Naive thymus-derived CD8-positive, alpha-beta T cell (primary cell): ENCODE results near the gene NR6A1. TPM values are rescaled to one million over a fixed set of nuclear protein-coding genes. Genes with fewer than 3 reads are reported as not detected.

ENCODE experiments used
- ATAC-seq, 2 donors: fragments of 150-1000 bp; cut with Tn5 transposase in 1 of 2; sonication (Bioruptor Pico), chemical (Tn5 transposase) in 1 of 2; 1 replicate in 1 of 2; 2 replicates in 1 of 2; pipeline ENCODE4 v1.10.0; 2021; ENCODE audit warnings: mild to moderate bottlenecking in 2 of 2, moderate library complexity in 2 of 2
- POLR2A ChIA-PET: fragments of 350-600 bp; sonication (Branson Sonifier 250); formaldehyde crosslinking; loops from one replicate; lab custom pipeline; 2021; ENCODE audit warnings: antibody characterized with exemption; lab: Charles Lee
- DNase-seq, 10 donors: peaks; one replicate each; pipeline versions ENCODE4 v3.0.0 to v3.0.0-alpha.2; 2020 to 2022
- H3K27ac Mint-ChIP-seq, 10 donors: one replicate each; pipeline ENCODE4 v1.8.0; 2020 to 2022; ENCODE audit warnings: mild to moderate bottlenecking in 10 of 10, mixed read lengths in 10 of 10, moderate library complexity in 4 of 10, inconsistent platforms in 1 of 10
- H3K27me3 Mint-ChIP-seq, 5 donors: one replicate each; pipeline ENCODE4 v1.8.0; 2021 to 2022; ENCODE audit warnings: mixed read lengths in 5 of 5
- H3K36me3 Mint-ChIP-seq, 3 donors: one replicate each; pipeline ENCODE4 v1.8.0; 2020 to 2022; ENCODE audit warnings: mixed read lengths in 3 of 3, mild to moderate bottlenecking in 2 of 3, inconsistent platforms in 1 of 3
- H3K4me1 Mint-ChIP-seq, 4 donors: one replicate each; pipeline ENCODE4 v1.8.0; 2021 to 2022; ENCODE audit warnings: mixed read lengths in 4 of 4
- H3K4me3 Mint-ChIP-seq, 10 donors: one replicate each; pipeline ENCODE4 v1.8.0; 2020 to 2022; ENCODE audit warnings: mild to moderate bottlenecking in 10 of 10, mixed read lengths in 10 of 10, moderate library complexity in 6 of 10, inconsistent platforms in 1 of 10
- H3K9me3 Mint-ChIP-seq, 9 donors: one replicate each; pipeline ENCODE4 v1.8.0; 2020 to 2022; ENCODE audit warnings: mixed read lengths in 9 of 9, mild to moderate bottlenecking in 3 of 9, inconsistent platforms in 1 of 9, moderate library complexity in 1 of 9
- polyA plus RNA-seq, 3 donors: library from polyadenylated mRNA; unstranded; fragments of 300-500 nt; fragmentation: Illumina TruSeq; gene quantifications; one replicate each; pipeline ENCODE4 v1.2.3, GENCODE V29; 2021
- total RNA-seq, 8 experiments: library from RNA in 2 of 8; stranded (reverse) in 2 of 8; gene quantifications; one replicate each; pipeline ENCODE4 v1.2.3 and lab custom pipeline; 2021 to 2026

The NR6A1 gene
- total and polyA plus RNA-seq, 5 experiments from 2014 or later, result 0.05 TPM; not detected in 4

DNA sequence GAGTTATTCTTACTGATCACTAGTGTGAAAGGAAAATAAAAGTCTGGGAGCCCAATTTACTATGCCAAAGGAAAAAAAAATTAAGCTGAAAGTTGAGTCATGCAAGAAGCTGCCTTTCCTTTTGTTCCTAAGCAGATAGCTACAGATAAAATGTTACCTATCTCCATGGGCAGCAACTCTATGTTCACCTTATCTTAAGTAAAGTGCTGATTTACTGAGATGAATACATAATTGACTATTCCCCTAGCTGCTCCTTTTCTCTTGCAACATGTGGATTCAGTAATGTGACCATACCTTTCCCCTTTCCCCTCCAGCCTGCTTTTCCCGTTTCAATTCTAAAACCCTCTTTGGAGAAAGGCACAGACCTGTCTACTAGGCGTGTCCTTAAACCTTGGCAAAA lies 201.2 kb downstream of the NR6A1 start:
- Mint-ChIP-seq H3K27me3 (peaks cover 0 to 9% (median 6%) of the 10 kb centered on the region in 5 donors), H3K4me1 (no peaks in the 10 kb centered on the region), H3K4me3 (no peak overlapping the region), H3K36me3 (no peaks in the 10 kb centered on the region), H3K9me3 (no peaks in the 10 kb centered on the region), H3K27ac (no peak overlapping the region)
- ATAC-seq (no peak), DNase-seq (no peak)
- POLR2A ChIA-PET, result no interaction called here

DNA sequence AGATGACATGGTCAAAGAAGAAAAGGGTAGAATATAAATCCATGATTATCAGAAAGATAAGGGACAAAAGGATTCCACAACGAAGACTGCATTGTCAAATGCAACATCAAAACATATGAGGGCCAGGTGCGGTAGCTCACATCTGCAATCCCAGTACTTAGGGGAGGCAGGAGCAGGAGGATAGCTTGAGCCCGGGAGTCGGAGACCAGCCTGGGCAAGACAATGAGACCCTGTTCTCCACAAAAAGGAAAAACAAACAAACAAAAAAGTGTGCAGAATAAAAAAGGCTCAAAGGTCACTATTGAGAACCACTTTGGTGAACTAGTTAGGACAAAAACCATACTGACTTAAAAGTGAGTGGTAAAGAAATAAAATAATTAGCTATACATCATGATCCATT lies 203.7 kb downstream of the NR6A1 start:
- Mint-ChIP-seq H3K36me3 (no peaks in the 10 kb centered on the region), H3K9me3 (no peaks in the 10 kb centered on the region), H3K4me1 (no peaks in the 10 kb centered on the region), H3K4me3 (no peak overlapping the region), H3K27me3 (peaks cover 3 to 12% (median 7%) of the 10 kb centered on the region in 5 donors), H3K27ac (no peak overlapping the region)
- POLR2A ChIA-PET, result interaction anchor here (0.7 kb wide), 1 partner anchor 66 kb away, joined by 5 read pairs; no protein-coding TSS in a partner anchor
- DNase-seq (no peak), ATAC-seq (no peak)

DNA sequence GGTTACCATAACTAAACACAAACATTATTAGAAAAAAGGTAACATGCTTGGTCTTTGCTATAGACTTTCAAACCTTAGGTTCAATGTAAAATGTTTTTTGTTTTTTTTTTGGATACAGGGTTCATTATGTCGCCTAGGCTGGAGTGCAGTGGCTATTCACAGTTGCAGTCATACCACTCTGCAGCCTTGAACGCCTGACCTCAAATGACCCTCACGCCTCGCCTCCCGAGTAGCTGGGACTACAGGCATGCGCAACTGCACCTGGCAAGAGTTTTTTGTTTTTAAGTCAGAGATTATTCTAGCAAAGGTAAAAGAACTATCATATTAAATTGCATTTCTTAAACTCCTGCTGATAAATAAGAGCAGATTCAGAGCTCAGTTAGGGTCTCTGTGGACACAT lies 208.8 kb downstream of the NR6A1 start:
- H3K9me3 Mint-ChIP-seq, result no peaks in the 10 kb centered on the region
- H3K27me3 Mint-ChIP-seq, result peaks cover 3 to 14% (median 7%) of the 10 kb centered on the region in 5 donors
- no peaks in the 10 kb centered on the region for H3K4me1 Mint-ChIP-seq
- DNase-seq (no peak), ATAC-seq (no peak)
- no peaks in the 10 kb centered on the region for H3K36me3 Mint-ChIP-seq
- POLR2A ChIA-PET, result no interaction called here
- no peak overlapping the region for H3K4me3 Mint-ChIP-seq
- no peak overlapping the region for H3K27ac Mint-ChIP-seq

DNA sequence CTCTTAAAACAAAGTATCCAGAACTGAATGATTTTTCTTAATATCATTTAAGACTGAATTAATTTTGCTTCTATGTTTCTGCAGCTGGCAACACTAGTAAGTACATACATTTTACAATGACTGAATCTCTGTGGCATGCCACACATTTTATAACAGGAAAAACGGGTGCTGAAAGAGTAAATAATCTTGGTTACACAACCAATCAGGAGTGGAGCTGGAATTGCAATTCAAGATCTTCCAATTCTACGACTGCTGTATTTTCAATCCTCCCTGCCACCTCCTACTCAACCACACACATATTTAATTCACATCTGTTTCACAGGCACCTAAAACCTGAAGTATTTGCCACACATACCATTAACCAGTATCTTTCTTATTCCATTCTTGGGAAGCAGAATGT lies 211.2 kb downstream of the NR6A1 start:
- H3K27me3 Mint-ChIP-seq, result peaks cover 0 to 11% (median 5%) of the 10 kb centered on the region in 5 donors
- no peaks in the 10 kb centered on the region for H3K4me1 Mint-ChIP-seq
- H3K4me3 Mint-ChIP-seq, result no peak overlapping the region
- DNase-seq, result no peak
- POLR2A ChIA-PET, result no interaction called here
- H3K27ac Mint-ChIP-seq, result no peak overlapping the region
- no peak for ATAC-seq
- H3K9me3 Mint-ChIP-seq, result no peaks in the 10 kb centered on the region
- no peaks in the 10 kb centered on the region for H3K36me3 Mint-ChIP-seq

DNA sequence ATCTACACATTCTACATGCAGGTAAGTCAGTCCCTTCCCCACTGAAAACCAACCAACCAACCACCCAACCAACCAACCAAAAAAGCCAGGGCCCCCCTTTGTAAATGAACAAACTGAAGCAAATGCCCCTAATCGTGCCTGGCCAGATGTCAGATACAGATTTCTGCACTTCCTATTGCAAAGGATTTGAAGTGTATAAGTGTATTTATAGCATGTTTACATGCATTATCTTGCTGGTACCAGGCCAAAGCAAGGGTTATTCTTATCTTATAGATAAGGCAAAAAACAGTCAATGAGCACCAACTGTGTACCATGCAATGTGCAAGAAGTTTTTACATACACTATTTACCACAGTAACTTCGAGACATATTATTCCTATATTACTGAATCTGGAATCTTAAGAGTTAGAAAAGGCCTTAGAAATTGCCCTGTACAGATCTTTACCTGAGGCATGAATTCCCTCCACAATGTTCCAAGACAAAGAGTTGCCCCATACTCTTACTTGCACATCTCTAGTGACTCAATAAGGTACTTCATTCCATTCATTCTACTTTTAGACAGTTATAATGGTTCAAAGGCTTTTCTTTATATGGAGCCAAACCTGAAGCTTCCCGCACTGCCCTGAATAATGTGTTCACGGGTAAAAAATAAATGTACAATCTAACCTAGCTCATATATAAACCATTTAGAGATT lies 212.2 kb downstream of the NR6A1 start:
- DNase-seq, result no peak
- Mint-ChIP-seq H3K27me3 (peaks cover 0 to 9% (median 5%) of the 10 kb centered on the region in 5 donors), H3K4me3 (no peak overlapping the region), H3K9me3 (no peaks in the 10 kb centered on the region), H3K4me1 (no peaks in the 10 kb centered on the region), H3K36me3 (no peaks in the 10 kb centered on the region), H3K27ac (no peak overlapping the region)
- no peak for ATAC-seq
- POLR2A ChIA-PET, result no interaction called here

DNA sequence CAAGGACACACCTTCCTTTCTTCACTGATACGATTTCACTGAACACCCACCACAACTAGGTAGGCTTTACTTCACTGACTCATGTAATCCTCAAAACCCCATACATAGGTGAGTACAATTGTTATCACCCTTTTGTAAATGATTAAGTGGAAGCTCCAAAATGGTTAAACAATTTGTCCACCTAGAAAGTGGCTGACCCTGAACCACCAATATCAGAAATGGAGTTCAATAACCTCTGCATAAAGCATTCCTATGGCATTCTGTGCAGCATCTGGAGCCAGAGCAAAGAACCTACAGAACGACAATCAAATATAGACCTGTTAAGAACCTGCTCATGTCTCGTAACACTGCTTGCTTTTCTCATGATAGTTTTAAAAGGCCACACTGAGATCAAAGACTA lies 213.2 kb downstream of the NR6A1 start:
- no peaks in the 10 kb centered on the region for H3K9me3 Mint-ChIP-seq
- H3K36me3 Mint-ChIP-seq, result no peaks in the 10 kb centered on the region
- peak overlapping the region in 1 of 10 donors; percentile 14 for H3K27ac Mint-ChIP-seq
- H3K4me3 Mint-ChIP-seq, result no peak overlapping the region
- DNase-seq, result no peak
- no peak for ATAC-seq
- no peaks in the 10 kb centered on the region for H3K4me1 Mint-ChIP-seq
- H3K27me3 Mint-ChIP-seq, result peaks cover 0 to 7% (median 3%) of the 10 kb centered on the region in 5 donors
- POLR2A ChIA-PET, result no interaction called here

DNA sequence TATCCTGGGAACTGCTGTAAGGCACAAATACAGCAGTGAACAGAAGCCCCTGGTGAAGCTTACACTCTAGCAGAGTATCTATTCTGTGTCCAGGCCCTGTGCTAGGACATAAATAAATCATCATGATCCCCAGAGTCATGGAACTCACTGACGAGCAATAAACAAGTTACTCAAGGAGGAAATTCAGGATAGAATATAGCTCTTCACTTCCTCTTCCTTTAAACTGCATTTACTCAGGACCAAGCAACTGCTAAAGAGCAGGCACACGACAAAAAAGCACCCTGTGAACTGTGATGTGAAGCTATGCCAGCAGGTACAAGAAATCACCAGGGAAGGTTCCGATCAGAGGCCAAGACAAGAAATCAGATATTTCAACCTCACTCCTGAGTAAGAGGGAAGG lies 216.1 kb downstream of the NR6A1 start:
- POLR2A ChIA-PET, result no interaction called here
- no peak for DNase-seq
- no peaks in the 10 kb centered on the region for H3K9me3 Mint-ChIP-seq
- H3K4me3 Mint-ChIP-seq, result no peak overlapping the region
- H3K27ac Mint-ChIP-seq, result peak overlapping the region in 1 of 10 donors; percentile 27
- no peaks in the 10 kb centered on the region for H3K4me1 Mint-ChIP-seq
- no peaks in the 10 kb centered on the region for H3K36me3 Mint-ChIP-seq
- ATAC-seq, result no peak
- peaks cover 0 to 3% (median 0%) of the 10 kb centered on the region in 5 donors for H3K27me3 Mint-ChIP-seq

DNA sequence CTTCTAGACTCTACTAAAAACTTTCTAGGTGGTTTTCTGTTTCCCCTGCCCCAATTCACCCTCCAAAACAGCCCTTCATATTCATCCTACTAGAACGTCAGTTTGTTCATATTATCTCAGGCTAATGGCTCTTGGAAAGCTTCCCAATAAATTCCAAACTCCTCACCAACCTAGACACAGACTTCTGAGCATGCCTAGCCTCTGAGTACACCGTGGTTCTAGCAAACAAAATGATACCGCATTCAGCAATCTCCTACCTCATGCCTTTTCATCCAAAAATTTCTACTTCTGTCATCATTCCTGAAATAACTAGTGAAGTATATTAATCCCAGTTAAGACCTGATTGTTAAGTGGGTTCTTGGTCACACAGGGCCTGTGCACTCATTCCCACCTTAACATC lies 217.4 kb downstream of the NR6A1 start:
- no peak overlapping the region for H3K4me3 Mint-ChIP-seq
- H3K4me1 Mint-ChIP-seq, result peaks cover 5 to 7% (median 7%) of the 10 kb centered on the region in 4 donors
- no peaks in the 10 kb centered on the region for H3K9me3 Mint-ChIP-seq
- H3K27me3 Mint-ChIP-seq, result peaks cover 0 to 2% (median 0%) of the 10 kb centered on the region in 5 donors
- DNase-seq (no peak), ATAC-seq (no peak)
- H3K27ac Mint-ChIP-seq, result no peak overlapping the region
- POLR2A ChIA-PET, result no interaction called here
- H3K36me3 Mint-ChIP-seq, result no peaks in the 10 kb centered on the region

DNA sequence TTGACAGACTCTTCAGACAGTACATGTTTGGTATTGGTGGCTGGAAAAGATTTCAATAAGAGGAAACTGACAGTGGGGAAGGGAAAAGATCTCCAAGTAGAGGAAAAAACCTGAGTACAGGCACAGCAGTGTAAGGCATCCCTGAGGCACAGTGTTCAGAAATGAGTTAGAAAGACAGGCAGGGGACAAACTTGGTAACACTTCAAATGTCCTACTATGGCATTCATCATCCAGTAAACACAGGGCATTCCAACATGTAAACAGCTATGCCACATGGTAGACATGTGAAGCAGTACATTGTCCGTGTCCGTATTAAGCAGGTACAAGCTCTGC lies 218.9 kb downstream of the NR6A1 start:
- Mint-ChIP-seq H3K27ac (no peak overlapping the region), H3K36me3 (no peaks in the 10 kb centered on the region), H3K9me3 (no peaks in the 10 kb centered on the region), H3K4me3 (no peak overlapping the region), H3K4me1 (peaks cover 8 to 13% (median 9%) of the 10 kb centered on the region in 4 donors), H3K27me3 (peaks cover 0 to 2% (median 0%) of the 10 kb centered on the region in 5 donors)
- DNase-seq (no peak), ATAC-seq (no peak)
- POLR2A ChIA-PET, result no interaction called here

DNA sequence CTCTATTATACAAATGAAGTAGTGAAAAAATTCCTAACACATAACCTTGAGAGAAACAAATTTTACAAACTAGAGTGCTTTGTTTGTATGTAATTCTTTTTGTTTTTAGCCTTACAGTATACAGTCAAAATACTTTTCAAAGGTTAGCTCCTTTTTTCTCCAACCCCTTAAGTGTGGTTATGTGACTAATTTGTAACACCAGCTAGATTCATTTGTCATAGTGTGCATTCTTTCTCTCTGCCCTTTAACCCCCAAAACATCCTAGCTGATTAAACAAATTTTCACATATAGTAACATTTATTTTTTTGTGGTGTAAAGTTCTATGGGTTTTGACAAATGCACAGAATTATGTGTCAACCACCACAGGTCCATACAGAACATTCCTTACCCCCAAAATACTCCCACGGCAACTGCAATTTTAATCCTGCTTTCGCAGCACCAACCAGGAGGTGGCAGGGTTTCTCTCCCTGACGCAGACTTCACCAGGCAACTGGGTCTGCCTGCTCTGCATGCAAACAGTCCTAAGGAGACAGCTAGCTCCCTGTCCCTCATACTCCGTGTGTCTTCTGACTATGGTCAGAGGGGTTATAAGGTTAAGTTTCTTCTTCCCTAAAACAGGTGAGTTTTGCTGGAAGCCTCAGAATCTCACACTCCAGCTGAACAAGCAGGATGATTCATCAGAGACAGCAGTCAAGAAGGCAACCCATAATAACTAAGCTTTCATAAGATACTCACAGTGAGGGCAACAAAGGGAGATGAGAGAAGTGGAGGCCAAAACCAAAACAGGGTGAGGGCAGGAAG lies 219.4 kb downstream of the NR6A1 start:
- Mint-ChIP-seq H3K27me3 (peaks cover 0 to 2% (median 0%) of the 10 kb centered on the region in 5 donors), H3K36me3 (no peaks in the 10 kb centered on the region), H3K4me1 (peaks cover 8 to 13% (median 9%) of the 10 kb centered on the region in 4 donors), H3K9me3 (no peaks in the 10 kb centered on the region), H3K4me3 (peak overlapping the region in 1 of 10 donors; percentile 40), H3K27ac (no peak overlapping the region)
- peak; percentile 84 for ATAC-seq
- POLR2A ChIA-PET, result interaction anchor here (1.1 kb wide), 1 partner anchor 15 kb away, joined by 3 read pairs; no protein-coding TSS in a partner anchor
- DNase-seq, result peak in 7 of 10 donors; percentile 1 to 29 (median 12)

DNA sequence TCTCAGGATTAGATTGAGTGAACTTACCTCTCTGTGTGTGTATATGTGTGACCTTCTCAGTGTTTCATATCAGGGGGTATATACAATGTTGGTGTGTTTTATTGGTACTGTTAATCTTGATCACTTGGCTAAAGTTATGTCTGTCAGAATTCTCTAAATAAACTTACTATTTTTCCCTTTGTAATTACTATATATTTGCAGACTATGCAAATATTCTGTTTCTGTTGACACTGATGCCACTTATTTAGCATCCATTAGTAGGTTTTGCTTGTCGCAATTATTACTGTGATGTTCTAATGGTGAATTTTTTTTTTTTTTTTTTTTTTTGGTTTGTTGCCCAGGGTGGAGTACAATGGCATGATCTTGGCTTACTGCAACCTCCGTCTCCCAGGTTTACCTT lies 221.0 kb downstream of the NR6A1 start:
- peaks cover 0 to 1% (median 0%) of the 10 kb centered on the region in 5 donors for H3K27me3 Mint-ChIP-seq
- DNase-seq, result no peak
- H3K9me3 Mint-ChIP-seq, result no peaks in the 10 kb centered on the region
- POLR2A ChIA-PET, result interaction anchor here (0.7 kb wide), 1 partner anchor 99 kb away, joined by 3 read pairs; no protein-coding TSS in a partner anchor
- no peak for ATAC-seq
- no peak overlapping the region for H3K27ac Mint-ChIP-seq
- no peaks in the 10 kb centered on the region for H3K36me3 Mint-ChIP-seq
- no peak overlapping the region for H3K4me3 Mint-ChIP-seq
- H3K4me1 Mint-ChIP-seq, result peaks cover 8 to 13% (median 9%) of the 10 kb centered on the region in 4 donors

DNA sequence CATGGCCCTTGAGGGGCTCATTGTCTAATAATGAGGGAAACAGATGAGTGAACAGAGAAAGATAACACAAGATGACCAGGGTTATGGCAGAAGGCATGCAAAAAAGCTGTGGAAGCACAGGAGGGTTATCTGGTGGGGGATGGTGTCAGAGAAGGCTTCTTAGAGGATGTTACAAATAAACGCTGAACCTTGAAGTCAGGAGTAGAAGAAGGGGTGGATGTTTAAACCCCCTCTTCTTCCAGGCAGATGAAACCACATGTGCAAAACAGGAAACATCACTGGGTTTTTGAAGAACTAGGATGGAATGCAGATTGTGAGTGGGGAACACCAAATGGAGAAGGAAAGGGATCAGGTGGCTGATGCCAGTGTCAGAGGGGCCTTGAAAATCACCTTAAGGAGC lies 222.1 kb downstream of the NR6A1 start:
- Mint-ChIP-seq H3K27me3 (peaks cover 0 to 5% (median 1%) of the 10 kb centered on the region in 5 donors), H3K36me3 (no peaks in the 10 kb centered on the region), H3K4me3 (no peak overlapping the region), H3K27ac (peak overlapping the region in 3 of 10 donors; percentile 3 to 67 (median 7)), H3K9me3 (no peaks in the 10 kb centered on the region), H3K4me1 (peaks cover 9 to 13% (median 10%) of the 10 kb centered on the region in 4 donors)
- POLR2A ChIA-PET, result no interaction called here
- DNase-seq, result no peak
- no peak for ATAC-seq

DNA sequence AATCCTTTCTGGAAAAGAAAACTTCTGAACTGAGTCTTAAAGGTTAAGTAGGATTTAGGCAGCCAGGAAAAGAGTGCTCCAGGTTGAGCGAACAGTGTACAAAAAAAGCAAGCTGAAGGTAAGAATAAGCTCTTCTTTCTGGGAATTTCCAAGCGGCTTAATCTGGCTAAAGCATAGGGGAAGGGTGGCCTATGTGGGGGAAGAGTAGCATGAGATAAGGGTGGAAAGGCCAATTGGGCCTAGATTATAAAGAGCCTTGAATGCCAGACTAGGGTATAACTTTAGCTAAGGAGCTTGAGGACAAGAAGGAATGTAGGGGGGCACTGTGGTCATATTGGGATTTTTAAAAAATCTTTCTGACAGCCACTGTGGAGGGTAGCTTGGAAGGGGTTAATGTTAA lies 226.6 kb downstream of the NR6A1 start:
- POLR2A ChIA-PET, result no interaction called here
- ATAC-seq, result no peak
- no peak overlapping the region for H3K27ac Mint-ChIP-seq
- H3K27me3 Mint-ChIP-seq, result peaks cover 1 to 21% (median 9%) of the 10 kb centered on the region in 5 donors
- peaks cover 9 to 13% (median 10%) of the 10 kb centered on the region in 4 donors for H3K4me1 Mint-ChIP-seq
- no peaks in the 10 kb centered on the region for H3K36me3 Mint-ChIP-seq
- H3K9me3 Mint-ChIP-seq, result no peaks in the 10 kb centered on the region
- H3K4me3 Mint-ChIP-seq, result no peak overlapping the region
- DNase-seq, result no peak
